Measurements from ENCODE around the gene ZNF579.

ZNF579 gene

GRCh38 chr19:55592391-55593090 is 11.9 kb upstream of the ZNF579 start:
- TF ChIP-seq FOXP2 (optimal IDR thresholded peaks at IDR 0.05; ENCODE audit: borderline replicate concordance, extremely low read depth, extremely low read length, insufficient read depth) (no peak), REST (IDR thresholded peaks at IDR 0.05; ENCODE audit: insufficient read depth in 1 of 2, low read depth in 2 of 2, low read length in 2 of 2) (no peak), SIN3A (IDR thresholded peaks at IDR 0.05; ENCODE audit: borderline replicate concordance, insufficient read depth, low read length) (no peak), TAF1 (IDR thresholded peaks at IDR 0.05; ENCODE audit: borderline replicate concordance, insufficient read depth, low read length) (no peak), POLR2AphosphoS5 (IDR thresholded peaks at IDR 0.05; ENCODE audit: low read depth, low read length) (no peak)

GRCh38 chr19:55591555-55591954 is 10.9 kb upstream of the ZNF579 start:
- TF ChIP-seq TAF1 (IDR thresholded peaks at IDR 0.05; ENCODE audit: borderline replicate concordance, insufficient read depth, low read length): no peak
- no peak for TF ChIP-seq POLR2AphosphoS5 (IDR thresholded peaks at IDR 0.05; ENCODE audit: low read depth, low read length)
- no peak for TF ChIP-seq FOXP2 (optimal IDR thresholded peaks at IDR 0.05; ENCODE audit: borderline replicate concordance, extremely low read depth, extremely low read length, insufficient read depth)
- TF ChIP-seq SIN3A (IDR thresholded peaks at IDR 0.05; ENCODE audit: borderline replicate concordance, insufficient read depth, low read length): no peak
- TF ChIP-seq REST (IDR thresholded peaks at IDR 0.05; ENCODE audit: insufficient read depth in 1 of 2, low read depth in 2 of 2, low read length in 2 of 2): no peak

GRCh38 chr19:55590617-55591016 is 10.0 kb upstream of the ZNF579 start:
- TF ChIP-seq FOXP2 (optimal IDR thresholded peaks at IDR 0.05; ENCODE audit: borderline replicate concordance, extremely low read depth, extremely low read length, insufficient read depth) (no peak), SIN3A (IDR thresholded peaks at IDR 0.05; ENCODE audit: borderline replicate concordance, insufficient read depth, low read length) (no peak)

- TF ChIP-seq REST (IDR thresholded peaks at IDR 0.05; ENCODE audit: insufficient read depth in 1 of 2, low read depth in 2 of 2, low read length in 2 of 2) (no peak), FOXP2 (optimal IDR thresholded peaks at IDR 0.05; ENCODE audit: borderline replicate concordance, extremely low read depth, extremely low read length, insufficient read depth) (no peak), POLR2AphosphoS5 (IDR thresholded peaks at IDR 0.05; ENCODE audit: low read depth, low read length) (no peak), SIN3A (IDR thresholded peaks at IDR 0.05; ENCODE audit: borderline replicate concordance, insufficient read depth, low read length) (no peak), TAF1 (IDR thresholded peaks at IDR 0.05; ENCODE audit: borderline replicate concordance, insufficient read depth, low read length) (no peak)
Measured at GRCh38 chr19:55590109-55590508, 9.5 kb upstream of the ZNF579 start.

- no peak for TF ChIP-seq FOXP2 (optimal IDR thresholded peaks at IDR 0.05; ENCODE audit: borderline replicate concordance, extremely low read depth, extremely low read length, insufficient read depth)
- no peak for TF ChIP-seq TAF1 (IDR thresholded peaks at IDR 0.05; ENCODE audit: borderline replicate concordance, insufficient read depth, low read length)
- TF ChIP-seq SIN3A (IDR thresholded peaks at IDR 0.05; ENCODE audit: borderline replicate concordance, insufficient read depth, low read length): no peak
- TF ChIP-seq REST (IDR thresholded peaks at IDR 0.05; ENCODE audit: insufficient read depth in 1 of 2, low read depth in 2 of 2, low read length in 2 of 2): no peak
- TF ChIP-seq POLR2AphosphoS5 (IDR thresholded peaks at IDR 0.05; ENCODE audit: low read depth, low read length): no peak
Measured at GRCh38 chr19:55588738-55589137, 8.1 kb upstream of the ZNF579 start.

All from PFSK-1 (cell line).